Pulmonary artery endothelial cell (primary cell): ENCODE measurements around the gene CNBD2. TPM values are rescaled to one million over a fixed set of nuclear protein-coding genes. Genes with fewer than 3 reads are reported as not detected.
"Not testable (repeated sequence)": the region's sequence is repeated elsewhere in the genome, so short reads cannot be mapped to it uniquely, and the experiment has no call there.

ENCODE experiments used
- DNase-seq: peaks from one replicate; pipeline ENCODE4 v3.0.0-alpha.2; 2011; ENCODE audit warnings: low read depth, low spot score
- total RNA-seq: library from RNA; depleted of rRNA; stranded (reverse); fragments of >200 nt; gene quantifications from 2 replicates; pipeline ENCODE4 v1.2.3, GENCODE V29; 2014

CNBD2 gene
- 2.8 and 3.8 TPM in 2 replicates for total RNA-seq

GRCh38 chr20:35967979-35968640 lies at the start of gene CNBD2:
Gene CNBD2 (plus strand): TSS chr20:35968590. CDS start chr20:35968763, 173 bp downstream.
- no peak for DNase-seq

- no peak for DNase-seq
Observed at GRCh38 chr20:35920523-35920922, 47.9 kb upstream of the CNBD2 start.

GRCh38 chr20:35929301-35929700 lies 39.1 kb upstream of the CNBD2 start:
- DNase-seq = no peak

- DNase-seq = no peak
Observed at GRCh38 chr20:35934050-35934449, 34.3 kb upstream of the CNBD2 start.

- DNase-seq = no peak
Observed at GRCh38 chr20:35939264-35939663, 29.1 kb upstream of the CNBD2 start.

GRCh38 chr20:35941620-35942019 lies 26.8 kb upstream of the CNBD2 start:
- DNase-seq = no peak

- no peak for DNase-seq
Observed at GRCh38 chr20:35942243-35942642, 26.1 kb upstream of the CNBD2 start.

- no peak for DNase-seq
Observed at GRCh38 chr20:35947489-35947888, 20.9 kb upstream of the CNBD2 start.

- no peak for DNase-seq
Observed at GRCh38 chr20:35947907-35948306, 20.5 kb upstream of the CNBD2 start.

- no peak for DNase-seq
Observed at GRCh38 chr20:35950093-35950492, 18.3 kb upstream of the CNBD2 start.

GRCh38 chr20:35952080-35952479 lies 16.3 kb upstream of the CNBD2 start:
- DNase-seq = not testable (repeated sequence)

- no peak for DNase-seq
Observed at GRCh38 chr20:35952480-35953386, 15.7 kb upstream of the CNBD2 start.

- no peak for DNase-seq
Observed at GRCh38 chr20:35953387-35954199, 14.8 kb upstream of the CNBD2 start.

- peak; percentile 75 for DNase-seq
Observed at GRCh38 chr20:35954200-35954906, 14.0 kb upstream of the CNBD2 start, which contains the start of gene SCAND1. Gene SCAND1 (minus strand): TSS chr20:35954502. CDS start chr20:35954284, 218 bp downstream.

GRCh38 chr20:35954907-35955251 lies 13.5 kb upstream of the CNBD2 start:
- no peak for DNase-seq

GRCh38 chr20:35956616-35957015 lies 11.8 kb upstream of the CNBD2 start:
- no peak for DNase-seq

- not testable (repeated sequence) for DNase-seq
Observed at GRCh38 chr20:35959291-35959690, 9.1 kb upstream of the CNBD2 start.

GRCh38 chr20:35963878-35964277 lies 4.5 kb upstream of the CNBD2 start:
- no peak for DNase-seq

- no peak for DNase-seq
Observed at GRCh38 chr20:35968930-35969329, 540 bp downstream of the CNBD2 start.

GRCh38 chr20:35971981-35972380 lies 3.6 kb downstream of the CNBD2 start:
- DNase-seq = no peak

GRCh38 chr20:35972462-35972861 lies 4.1 kb downstream of the CNBD2 start:
- DNase-seq = no peak
